Measurements from ENCODE around the gene NKAIN4.
"Not testable (repeated sequence)": the region's sequence is repeated elsewhere in the genome, so short reads cannot be mapped to it uniquely, and the experiment has no call there.

The NKAIN4 gene

DNA sequence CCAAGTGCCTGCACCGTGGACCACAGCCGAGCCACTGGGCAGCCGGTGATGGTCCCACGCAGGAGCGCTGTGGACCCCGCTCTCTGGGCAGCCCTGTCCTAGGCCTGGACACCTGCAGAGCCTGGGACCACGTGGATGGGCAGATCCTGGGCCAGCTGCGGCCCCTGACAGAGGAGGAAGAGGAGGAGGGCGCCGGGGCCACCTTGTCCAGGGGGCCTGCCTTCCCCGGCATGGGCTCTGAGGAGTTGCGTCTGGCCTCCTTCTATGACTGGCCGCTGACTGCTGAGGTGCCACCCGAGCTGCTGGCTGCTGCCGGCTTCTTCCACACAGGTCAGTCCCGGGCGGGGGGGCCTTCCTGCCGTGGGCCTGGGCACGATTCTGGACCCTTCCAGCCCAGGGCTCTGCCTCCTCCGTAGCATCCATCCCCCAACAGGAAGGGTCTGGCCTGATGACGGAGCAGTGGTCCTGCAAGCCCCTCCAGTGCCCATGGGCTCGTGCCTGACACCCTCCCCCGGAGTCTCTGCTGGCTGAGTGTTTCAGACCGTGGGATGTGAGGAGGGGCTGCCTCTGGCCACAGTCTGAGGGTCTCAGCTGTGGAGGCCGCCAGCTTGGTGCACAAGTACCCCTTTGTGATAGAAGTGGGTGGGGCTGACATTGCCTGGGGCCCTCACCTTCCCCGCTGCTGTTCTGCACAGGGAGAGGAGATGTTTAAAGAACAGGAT, 18.0 kb downstream of the NKAIN4 start:
- no peak for DNase-seq (ENCODE audit: low read depth)

DNA sequence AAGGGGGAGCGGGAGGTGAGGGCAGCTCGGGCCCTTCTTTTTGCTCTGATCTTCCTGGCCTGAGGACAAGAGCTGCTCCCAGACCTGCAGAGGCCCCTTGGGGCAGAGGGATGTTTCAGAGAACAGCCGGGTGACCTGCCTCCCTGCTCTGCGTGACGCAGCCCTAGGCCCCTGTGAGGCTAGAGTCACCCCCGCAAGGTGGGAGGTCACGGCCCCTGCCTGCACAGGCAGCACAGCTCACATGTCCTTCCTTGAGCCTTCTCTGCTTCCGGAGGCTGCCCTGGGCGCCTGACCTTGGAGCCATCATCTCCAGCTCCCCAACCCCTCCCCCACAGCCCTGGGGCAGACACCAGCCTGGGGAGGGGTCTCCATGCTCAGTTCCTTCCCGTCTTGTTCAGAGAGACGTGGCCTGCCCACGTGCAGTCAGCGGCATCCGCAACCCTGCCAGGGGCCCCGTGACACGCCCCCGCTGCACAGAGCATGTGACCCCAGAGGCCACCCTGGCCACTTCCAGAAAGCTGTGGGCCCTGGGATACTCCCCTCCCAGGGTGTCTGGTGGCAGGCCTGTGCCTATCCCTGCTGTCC, 18.8 kb downstream of the NKAIN4 start, which contains the start of gene BIRC7:
Gene BIRC7, plus strand, starts transcription at position 507 of the 585 bp plus-strand sequence. CDS start 192 bp downstream, outside the sequence.
- DNase-seq (ENCODE audit: low read depth): no peak

DNA sequence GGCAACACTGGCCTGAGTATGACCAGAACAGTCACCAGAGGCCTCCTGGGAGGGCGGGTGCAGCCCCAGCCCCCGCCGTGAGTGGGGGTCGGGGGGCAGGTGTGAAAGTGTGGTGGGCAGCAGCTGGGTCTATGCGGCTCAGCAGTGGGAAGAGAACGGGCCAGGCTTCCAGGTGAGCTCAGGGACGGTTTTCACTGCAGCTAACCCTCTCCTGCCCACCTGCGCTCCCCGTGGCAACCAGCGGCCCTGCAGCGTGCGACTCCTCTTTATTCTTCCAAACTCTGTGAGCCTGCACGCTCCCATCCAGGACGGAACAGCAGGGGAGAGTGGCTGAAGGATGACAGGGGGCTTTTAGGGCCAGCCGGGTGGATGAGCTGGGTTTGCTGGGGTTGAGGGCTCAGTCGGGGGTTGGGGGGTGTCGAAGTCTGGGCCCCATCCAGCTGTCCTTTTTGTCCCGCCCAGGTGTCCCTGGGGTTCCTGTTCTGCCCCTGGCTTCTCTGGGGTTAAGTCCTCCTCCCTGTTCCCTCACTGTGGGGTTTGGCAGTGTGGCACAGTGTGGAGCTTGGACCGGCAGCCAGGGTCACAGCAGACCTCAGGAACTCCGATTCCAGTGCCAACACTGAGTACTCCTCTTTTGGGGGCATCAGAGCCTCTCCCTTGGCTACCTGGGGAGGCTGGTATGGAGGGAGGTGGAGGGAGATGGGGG, 19.4 kb downstream of the NKAIN4 start:
- DNase-seq (ENCODE audit: low read depth): no peak

DNA sequence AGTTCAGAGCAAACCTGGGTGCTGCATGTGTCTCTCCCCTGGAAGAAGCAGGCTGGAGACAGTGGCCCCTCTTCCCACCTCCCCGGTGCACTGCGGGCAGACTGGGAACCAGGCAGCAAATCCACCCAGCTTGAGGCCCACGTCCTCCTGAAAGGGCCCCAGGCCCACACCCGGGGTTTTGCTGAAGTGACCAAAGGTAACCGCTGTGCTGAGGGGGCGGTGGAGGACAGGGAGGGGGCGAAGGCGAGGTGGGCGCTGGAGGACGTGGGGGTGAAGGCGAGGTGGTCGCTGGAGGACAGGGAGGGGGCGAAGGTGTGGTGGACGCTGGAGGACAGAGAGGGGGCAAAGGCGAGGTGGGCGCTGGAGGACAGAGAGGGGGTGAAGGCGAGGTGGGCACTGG, 20.3 kb downstream of the NKAIN4 start:
- DNase-seq (ENCODE audit: low read depth): no peak

DNA sequence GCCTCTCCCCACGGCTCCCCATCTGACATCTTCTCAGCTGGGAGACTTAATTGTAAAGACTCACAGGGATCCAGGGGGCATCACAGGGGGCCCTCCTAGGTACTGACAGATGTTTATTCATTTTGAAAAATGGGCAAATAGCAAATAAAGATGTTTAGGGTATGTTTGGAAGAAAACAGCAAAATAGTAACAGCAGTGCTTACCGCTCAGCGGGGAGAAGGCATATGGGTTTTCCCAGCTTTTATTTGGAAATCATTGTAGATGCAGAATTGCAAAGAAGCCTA, 21.3 kb downstream of the NKAIN4 start:
- no peak for DNase-seq (ENCODE audit: low read depth)

DNA sequence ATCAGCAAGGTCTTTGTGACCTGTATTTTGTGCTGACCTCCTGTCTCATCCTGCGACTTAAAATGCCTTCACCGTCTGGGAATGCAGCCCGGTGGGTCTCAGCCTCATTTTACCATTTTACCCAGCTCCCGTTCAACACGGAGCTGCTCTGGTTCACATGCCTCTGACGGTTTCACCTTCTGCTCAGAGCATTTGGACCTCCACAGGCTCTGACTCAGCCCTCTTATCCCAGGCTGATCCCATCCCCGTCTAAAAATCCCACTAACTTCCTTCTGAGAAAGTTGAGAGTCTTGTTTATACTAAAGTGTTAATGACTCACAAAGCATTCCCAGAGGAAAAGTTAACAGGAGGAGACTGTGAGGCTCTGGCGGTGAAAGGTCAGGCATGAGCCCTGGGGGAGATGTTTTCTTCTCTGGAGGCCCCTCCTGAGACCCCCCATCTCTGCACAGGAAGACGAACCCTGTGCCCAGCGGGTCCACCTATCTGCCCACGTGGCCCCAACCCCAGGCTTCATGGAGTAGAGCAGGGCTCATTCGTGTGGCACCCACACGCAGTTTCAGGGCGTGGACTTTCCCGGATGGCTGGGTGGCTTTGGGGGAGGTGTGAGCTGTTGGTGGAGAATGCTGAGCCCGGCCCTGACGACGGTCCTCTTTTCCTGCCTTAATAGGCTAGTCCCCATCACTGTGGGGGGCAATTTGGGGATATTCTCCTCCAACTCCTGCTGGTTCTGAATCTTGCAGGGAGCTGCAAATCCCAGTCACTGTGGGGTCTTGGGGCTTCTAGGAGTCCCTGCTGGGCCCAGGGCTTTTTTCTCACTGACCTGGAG, 21.8 kb downstream of the NKAIN4 start:
- DNase-seq (ENCODE audit: low read depth): no peak

DNA sequence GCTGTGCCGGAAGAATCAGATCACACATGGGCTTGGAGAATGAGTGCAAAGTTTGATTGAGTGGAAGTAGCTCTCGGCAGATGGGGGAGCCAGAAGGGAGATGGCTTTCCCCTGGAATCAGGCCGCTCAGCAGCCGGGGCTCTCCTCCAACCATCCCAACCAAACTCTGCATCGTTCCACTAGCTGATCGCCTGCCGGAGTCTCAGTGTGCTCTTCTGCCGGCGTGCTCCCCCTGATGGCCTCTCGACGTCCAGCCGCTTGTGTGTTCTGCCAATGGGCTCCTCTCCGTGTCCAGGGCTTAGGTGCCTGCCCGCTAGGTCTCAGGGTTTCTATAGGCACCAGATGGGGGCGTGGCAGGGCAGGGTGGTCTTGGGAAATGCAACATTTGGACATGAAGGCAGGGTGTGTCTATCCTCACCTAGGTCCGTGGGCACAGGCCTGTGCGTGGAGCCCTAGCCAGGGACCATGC, 23.4 kb downstream of the NKAIN4 start:
- no peak for DNase-seq (ENCODE audit: low read depth)

DNA sequence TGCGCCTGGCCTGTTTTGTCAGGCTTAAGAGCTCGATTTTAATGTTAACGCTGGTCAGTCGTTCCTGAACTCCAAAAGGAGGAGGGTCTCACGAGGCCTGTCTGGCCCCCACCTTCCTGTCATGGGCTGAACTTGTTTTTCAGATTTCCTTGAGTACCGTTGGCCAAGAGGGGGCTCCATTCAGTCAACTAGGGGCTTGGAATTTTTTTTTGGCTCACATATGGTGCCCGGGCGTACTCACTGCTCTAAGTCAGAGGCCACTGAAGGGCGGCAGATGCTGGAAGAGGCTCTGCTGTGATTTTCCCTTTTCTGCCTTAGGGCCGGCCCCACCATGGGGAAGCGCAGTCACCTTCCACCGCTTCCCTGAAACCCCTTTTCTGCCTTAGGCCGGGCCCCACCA, 25.5 kb downstream of the NKAIN4 start:
- DNase-seq (ENCODE audit: low read depth): no peak

DNA sequence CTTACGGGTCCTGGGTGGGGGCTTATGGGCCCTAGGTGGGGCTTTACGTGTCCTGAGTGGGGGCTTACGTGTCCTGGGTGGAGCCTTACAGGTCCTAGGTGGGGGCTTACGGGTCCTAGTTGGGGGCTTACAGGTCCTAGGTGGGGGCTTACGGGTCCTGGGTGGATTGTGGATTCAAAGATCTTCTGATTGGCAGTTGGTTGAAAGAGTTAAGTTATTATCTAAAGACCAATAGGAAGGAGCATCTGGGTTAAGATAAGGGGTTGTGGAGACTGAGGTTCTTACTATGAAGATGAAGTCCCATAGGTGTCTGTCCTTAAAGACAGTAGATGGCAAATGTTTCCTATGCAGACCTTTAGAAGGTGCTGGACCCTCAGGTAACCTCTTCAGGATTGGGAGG, 27.0 kb downstream of the NKAIN4 start:
- no peak for DNase-seq (ENCODE audit: low read depth)

DNA sequence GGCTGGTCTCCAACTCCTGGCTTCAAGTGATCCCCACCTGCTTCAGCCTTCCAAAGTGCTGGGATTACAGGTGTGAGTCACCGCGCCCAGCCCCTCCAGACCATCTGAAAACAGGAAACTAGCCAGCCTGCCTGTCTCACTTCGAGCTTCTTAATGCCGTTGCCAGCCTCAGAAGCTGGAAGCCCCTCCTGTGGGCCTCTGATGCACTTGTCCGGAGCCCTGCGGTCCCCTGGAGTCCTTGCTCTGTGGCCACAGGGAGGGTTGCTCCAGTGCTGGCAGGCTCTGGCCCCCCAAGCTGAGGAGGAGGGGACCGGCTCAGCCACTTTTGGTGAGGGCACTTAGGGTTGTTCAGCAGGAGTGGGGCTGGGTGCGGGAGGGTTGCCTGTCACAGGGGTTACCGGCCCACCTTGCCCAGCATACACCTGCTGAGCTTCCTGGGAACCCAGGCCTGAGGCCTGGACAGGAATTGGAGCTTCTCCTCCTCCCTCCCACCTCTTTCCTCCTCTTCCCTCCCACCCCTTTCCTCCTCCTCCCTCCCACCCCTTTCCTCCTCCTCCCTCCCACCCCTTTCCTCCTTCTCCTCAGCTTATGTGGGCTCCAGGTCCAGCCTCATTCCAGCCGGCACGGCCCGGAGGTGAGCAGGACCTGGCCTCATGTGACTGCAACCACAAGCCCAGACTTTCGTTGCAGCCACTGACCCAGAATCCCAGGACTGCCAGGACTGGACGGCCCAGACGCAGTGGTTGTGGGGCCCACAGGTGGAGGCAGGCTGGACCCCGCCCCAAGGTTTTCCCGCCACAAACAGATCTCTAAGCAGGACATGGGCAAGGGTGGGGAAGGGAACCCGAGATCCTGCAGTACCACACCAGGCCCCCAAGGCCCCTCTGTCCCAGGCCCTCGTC, 28.0 kb downstream of the NKAIN4 start:
- no peak for DNase-seq (ENCODE audit: low read depth)

DNA sequence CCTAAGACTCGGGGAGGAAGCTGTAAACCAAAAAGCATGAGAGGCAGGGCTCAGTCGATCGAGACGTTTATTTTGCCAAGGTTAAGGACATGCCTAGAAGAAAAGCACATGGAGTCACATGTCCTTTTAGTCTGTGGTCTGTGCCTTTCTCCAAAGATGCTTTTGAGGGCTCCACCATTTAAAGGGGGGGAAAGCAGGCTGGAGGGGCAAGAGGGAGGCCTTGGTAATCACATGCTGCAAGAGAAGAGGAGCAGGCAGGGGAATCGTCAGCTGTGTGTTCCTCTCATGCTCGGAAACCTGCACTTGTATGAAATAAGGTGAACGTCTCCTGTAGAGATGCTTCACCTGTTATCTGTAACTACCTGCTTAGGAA, 29.2 kb downstream of the NKAIN4 start:
- no peak for DNase-seq (ENCODE audit: low read depth)

DNA sequence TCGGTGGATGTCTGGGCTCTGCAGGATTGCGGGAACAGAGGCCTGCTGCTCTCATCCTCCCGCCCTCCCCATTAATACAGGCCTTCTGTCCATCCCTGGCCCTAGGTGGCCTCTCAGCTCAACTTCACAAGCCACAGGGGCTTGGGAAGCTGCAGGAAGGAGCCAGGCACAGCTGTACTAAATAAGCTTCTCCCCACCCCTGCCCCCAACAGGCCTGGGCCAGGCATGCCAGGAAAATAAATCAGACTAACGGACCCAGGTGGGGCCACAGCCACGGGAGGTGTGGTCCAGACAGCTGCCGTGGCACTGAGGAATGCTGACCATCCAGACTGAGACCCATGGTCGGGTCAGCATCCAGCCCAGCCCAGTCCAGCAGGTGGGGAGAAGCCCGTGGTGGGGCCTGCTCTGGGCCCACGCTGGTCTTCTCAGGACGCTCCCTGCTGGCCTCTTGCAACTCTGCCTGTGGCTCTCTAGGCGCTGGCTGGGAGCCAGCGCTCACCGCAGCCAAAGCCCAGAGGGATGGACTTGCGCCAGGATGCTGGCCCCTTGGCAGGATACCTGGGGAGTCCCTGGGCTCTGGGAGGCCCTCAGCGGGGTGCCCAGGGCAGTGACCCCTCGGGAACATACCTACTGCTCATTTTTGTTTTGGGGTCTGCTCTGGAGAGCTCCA, 29.7 kb downstream of the NKAIN4 start:
- DNase-seq (ENCODE audit: low read depth): no peak

DNA sequence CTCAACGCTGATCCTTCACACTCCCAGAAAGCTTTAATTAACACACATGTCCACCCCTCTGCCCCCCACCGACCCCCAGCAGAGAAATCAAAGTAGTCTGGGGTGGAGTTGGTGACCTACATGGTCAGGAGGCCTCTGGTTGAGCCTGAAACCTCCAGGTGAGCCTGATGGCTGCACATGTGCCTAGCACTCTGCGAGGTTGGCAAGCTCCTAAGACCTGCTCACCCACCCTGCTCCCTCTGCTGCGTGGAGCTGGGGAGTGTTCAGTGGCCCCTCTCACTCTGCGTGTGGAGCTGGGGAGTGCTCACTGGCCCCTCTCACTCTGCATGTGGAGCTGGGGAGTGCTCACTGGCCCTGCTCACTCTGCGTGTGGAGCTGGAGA, 30.4 kb downstream of the NKAIN4 start:
- no peak for DNase-seq (ENCODE audit: low read depth)

DNA sequence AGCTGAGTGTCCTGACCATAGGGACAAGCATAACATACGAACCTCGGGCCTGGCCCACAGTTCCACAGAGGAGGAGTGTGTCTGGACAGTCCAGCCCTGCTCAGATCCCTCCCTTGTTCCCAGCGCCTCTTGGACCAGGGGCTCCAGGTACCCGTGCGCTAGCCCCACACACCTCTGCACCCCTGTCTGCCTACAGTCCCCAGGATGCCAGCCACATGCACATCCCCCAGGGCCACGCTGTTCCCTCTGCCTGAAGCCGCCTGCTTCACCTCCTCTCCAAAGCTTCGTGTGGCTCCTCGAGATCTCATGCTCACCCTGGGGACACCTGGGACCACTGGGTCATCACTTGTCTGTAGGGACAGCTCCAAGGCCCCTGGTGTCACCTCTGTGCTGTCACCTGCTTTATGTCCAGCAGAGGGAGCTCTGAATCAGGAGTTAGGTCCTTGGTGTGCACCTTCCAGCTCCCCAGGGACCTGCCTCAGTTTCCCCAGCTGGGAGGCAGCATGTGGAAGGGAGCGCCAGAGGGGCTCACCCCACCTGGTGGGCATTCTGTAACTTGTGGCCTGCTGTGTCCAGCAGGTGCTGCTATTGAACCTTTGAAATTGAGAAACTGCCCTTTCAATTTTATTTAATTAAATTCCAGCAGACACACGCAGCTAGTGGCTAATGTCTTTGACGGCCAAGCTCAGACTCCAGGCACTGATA, 31.0 kb downstream of the NKAIN4 start:
- DNase-seq (ENCODE audit: low read depth): peak; percentile 19

DNA sequence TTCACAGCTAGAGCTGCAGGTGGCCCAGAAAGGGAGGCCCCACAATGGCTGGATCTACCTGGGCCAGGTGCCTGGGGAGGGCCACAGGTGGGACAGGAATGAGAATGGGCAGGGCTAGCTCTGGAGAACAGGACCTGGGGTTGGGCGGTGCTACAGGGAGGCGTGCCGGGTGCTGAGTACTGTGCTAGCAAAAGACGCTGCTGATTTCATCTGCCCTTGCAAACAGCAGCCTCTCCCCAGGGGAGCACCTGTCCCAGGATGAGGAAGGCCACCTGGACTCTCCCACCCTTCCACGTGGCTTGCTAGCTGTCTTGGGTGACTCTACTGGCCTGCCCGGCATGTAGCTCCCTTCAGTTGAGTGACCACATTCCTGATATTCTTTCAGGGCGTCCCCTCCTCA, 31.7 kb downstream of the NKAIN4 start:
- no peak for DNase-seq (ENCODE audit: low read depth)

DNA sequence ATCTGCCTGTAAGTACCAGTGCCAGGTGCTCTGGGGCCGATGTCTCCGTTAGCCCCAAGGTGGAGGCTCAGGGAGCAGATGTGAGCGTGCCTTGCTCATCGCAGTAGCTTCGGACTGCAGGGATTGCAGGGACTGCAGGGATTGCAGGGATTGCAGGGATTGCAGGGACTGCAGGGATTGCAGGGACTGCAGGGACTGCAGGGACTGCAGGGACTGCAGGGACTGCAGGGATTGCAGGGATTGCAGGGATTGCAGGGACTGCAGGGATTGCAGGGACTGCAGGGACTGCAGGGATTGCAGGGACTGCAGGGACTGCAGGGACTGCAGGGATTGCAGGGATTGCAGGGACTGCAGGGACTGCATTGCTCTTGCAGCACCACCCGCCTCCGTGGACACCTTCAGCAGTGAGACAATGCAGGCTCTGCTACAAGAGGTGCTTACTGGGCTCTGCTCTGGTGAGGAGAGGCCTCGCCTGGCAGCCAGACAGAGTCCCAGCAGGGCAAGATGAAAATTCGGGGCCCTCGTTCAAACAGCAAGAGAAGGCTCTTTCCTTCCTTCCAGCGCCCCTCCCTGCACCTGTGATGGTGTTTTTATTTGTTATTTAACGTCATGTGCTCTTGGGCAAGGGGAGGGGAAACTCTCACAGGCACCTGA, 32.7 kb downstream of the NKAIN4 start:
- not testable (repeated sequence) for DNase-seq (ENCODE audit: low read depth)

DNA sequence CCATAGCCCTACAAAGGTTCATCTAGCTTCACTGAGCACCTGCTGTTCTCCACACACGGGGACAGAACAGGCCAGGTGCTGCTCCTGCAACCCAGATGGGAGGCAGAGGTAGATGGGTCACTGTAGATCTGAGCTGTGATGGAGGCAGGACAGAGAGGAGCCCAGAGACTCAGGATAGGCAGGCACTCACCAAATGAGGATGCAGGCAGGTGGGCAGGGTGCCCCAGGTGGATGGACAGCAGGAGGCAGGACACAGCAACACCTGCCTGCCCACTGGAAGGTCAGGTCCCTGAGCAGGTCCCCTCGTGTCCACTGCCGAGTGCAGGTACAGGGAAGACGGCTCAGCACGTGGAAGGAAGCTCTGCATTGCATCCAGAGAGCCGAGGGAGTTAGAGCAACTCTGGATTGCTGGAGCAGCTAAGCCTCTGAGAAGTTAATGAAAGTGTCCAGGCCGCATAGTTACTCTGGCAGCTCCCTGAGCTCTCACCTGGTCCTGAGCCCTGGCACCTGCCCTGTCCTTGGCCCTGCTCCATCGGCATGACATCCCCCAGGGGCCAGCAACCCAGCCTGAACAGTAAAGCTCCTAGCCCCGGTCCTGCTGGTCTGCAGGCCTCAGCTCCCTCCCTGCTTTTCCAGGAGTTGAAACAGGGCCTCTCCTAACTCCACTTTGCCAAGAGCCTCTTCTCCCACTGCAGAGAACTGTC, 33.4 kb downstream of the NKAIN4 start:
- DNase-seq (ENCODE audit: low read depth): no peak

DNA sequence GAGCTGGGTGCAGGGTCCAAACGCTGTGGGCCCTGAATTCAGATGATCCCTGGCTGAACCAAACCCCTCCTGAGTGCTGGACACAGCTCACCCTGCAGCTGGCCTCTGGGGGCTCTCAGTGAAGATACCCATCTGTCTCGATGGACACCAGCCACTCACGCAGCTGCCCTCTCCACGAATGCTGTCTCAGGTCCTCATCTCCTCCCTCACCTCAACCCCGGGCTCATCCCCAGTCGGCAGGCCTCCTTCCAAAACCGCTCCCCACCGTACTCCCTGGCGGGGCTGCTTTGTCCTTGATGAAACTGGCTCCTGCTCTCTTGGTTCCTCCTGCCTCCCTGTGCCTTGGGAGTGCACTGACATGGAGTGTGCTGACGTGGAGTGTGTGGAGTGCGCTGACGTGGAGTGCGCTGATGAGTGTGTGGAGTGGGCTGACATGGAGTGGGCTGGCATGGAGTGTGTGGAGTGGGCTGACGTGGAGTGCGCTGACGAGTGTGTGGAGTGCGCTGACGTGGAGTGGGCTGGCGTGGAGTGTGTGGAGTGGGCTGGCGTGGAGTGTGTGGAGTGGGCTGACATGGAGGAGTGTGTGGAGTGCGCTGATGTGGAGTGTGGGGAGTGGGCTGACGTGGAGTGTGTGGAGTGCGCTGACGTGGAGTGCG, 34.3 kb downstream of the NKAIN4 start:
- DNase-seq (ENCODE audit: low read depth): no peak

DNA sequence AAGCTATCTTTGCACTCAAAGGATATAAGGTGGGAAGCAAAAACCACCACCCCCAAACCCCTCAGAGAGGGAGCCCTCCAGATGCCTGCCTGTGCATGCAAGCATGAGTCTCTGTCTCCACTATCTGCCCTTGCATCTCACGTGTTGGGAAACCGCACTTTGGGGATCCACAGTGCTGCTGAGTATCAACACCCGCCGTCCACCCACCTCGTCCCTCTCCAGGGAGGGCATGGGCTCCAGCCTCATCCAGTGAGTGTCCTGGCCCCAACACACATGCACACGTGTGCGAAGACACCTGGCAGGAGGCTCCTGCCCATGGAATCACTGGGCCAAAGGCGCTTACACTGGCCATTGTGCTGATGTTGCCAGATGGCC, 34.8 kb downstream of the NKAIN4 start:
- no peak for DNase-seq (ENCODE audit: low read depth)
